ENCODE results near the gene RAD9A.

- TF ChIP-seq PATZ1 (CRISPR knock-in tag; IDR thresholded peaks at IDR 0.05; ENCODE audit: borderline replicate concordance) (no peak), ZNF70 (CRISPR knock-in tag; IDR thresholded peaks at IDR 0.05) (no peak), TSHZ2 (CRISPR knock-in tag; IDR thresholded peaks at IDR 0.05) (no peak), ZFP30 (CRISPR knock-in tag; IDR thresholded peaks at IDR 0.05) (no peak), ISL1 (CRISPR knock-in tag; IDR thresholded peaks at IDR 0.05) (no peak), ZFP3 (CRISPR knock-in tag; IDR thresholded peaks at IDR 0.05) (no peak), GLIS3 (CRISPR knock-in tag; IDR thresholded peaks at IDR 0.05) (no peak), ARNTL (CRISPR knock-in tag; IDR thresholded peaks at IDR 0.05; ENCODE audit: borderline replicate concordance, low read depth) (no peak), ESRRG (CRISPR knock-in tag; IDR thresholded peaks at IDR 0.05) (no peak), SNAI2 (CRISPR knock-in tag; IDR thresholded peaks at IDR 0.05) (no peak)
These were observed 31.7 kb downstream of the RAD9A start for GRCh38 chr11:67423466-67423865.
